ENCODE data around the gene SNRNP70. TPM values are rescaled to one million over a fixed set of nuclear protein-coding genes. Genes with fewer than 3 reads are reported as not detected.
"Not testable (repeated sequence)": the region's sequence is repeated elsewhere in the genome, so short reads cannot be mapped to it uniquely, and the experiment has no call there.

The SNRNP70 gene, protein sequence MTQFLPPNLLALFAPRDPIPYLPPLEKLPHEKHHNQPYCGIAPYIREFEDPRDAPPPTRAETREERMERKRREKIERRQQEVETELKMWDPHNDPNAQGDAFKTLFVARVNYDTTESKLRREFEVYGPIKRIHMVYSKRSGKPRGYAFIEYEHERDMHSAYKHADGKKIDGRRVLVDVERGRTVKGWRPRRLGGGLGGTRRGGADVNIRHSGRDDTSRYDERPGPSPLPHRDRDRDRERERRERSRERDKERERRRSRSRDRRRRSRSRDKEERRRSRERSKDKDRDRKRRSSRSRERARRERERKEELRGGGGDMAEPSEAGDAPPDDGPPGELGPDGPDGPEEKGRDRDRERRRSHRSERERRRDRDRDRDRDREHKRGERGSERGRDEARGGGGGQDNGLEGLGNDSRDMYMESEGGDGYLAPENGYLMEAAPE
- 193 TPM for polyA plus RNA-seq (2013)

- Histone ChIP-seq H3K4me1 (ENCODE audit: control extremely low read depth in 1 of 4, control insufficient read depth in 4 of 4, insufficient read depth in 4 of 4, low read length in 3 of 4) (peaks cover 0 to 23% (median 20%) of the 10 kb centered on the region in 4 experiments), H3K27ac (ENCODE audit: insufficient read depth in 1 of 2, low read depth in 1 of 2, low read length in 2 of 2, poor library complexity in 1 of 2, severe bottlenecking in 2 of 2) (peak within 1 kb of the TSS; percentile 78 to 93), H3K36me3 (ENCODE audit: control insufficient read depth in 4 of 4, insufficient read depth in 4 of 4, low read length in 3 of 4) (peaks cover 4 to 26% (median 20%) of the 10 kb centered on the region in 4 experiments), H3K27me3 (replicated peaks in 2 of 5; ENCODE audit: control insufficient read depth in 4 of 5, insufficient read depth in 5 of 5, low read length in 4 of 5) (no peaks in the 10 kb centered on the region), H3K9me3 (ENCODE audit: control extremely low read depth in 1 of 5, control insufficient read depth in 4 of 5, insufficient read depth in 2 of 5, low read depth in 1 of 5, low read length in 4 of 5) (no peaks in the 10 kb centered on the region), H3K4me3 (ENCODE audit: control insufficient read depth in 1 of 7, extremely low read depth in 1 of 7, insufficient read depth in 4 of 7, low read depth in 2 of 7, low read length in 6 of 7) (peak within 1 kb of the TSS; percentile 82 to 99 (median 93))
- peak; percentile 100 for DNase-seq
- ChIA-PET CTCF (no interaction called here), POLR2A (interaction anchor here (0.5 kb wide), 1 partner anchor 32 kb away, joined by 4 read pairs; no protein-coding TSS in a partner anchor)
- under 1% methylated on average over 77 of the region's 89 CpGs for WGBS (ENCODE audit: insufficient coverage)
Measured at GRCh38 chr19:49085020-49085867, at the start of gene SNRNP70. TSS of gene SNRNP70 (plus strand) at chr19:49085451. CDS start at chr19:49086415, 964 bp downstream.

GRCh38 chr19:49036815-49037214 is 48.4 kb upstream of the SNRNP70 start, which contains the start of gene CGB1:
TSS of gene CGB1 (minus strand) at chr19:49036895. CDS start at chr19:49036711, 184 bp downstream.
- H3K4me1 ChIP-seq (ENCODE audit: control extremely low read depth in 1 of 4, control insufficient read depth in 4 of 4, insufficient read depth in 4 of 4, low read length in 3 of 4); CTCF ChIA-PET; POLR2A ChIA-PET; H3K4me3 ChIP-seq (ENCODE audit: control insufficient read depth in 1 of 7, extremely low read depth in 1 of 7, insufficient read depth in 4 of 7, low read depth in 2 of 7, low read length in 6 of 7); H3K9me3 ChIP-seq (ENCODE audit: control extremely low read depth in 1 of 5, control insufficient read depth in 4 of 5, insufficient read depth in 2 of 5, low read depth in 1 of 5, low read length in 4 of 5); H3K27me3 ChIP-seq (replicated peaks in 2 of 5; ENCODE audit: control insufficient read depth in 4 of 5, insufficient read depth in 5 of 5, low read length in 4 of 5); H3K36me3 ChIP-seq (ENCODE audit: control insufficient read depth in 4 of 4, insufficient read depth in 4 of 4, low read length in 3 of 4); H3K27ac ChIP-seq (ENCODE audit: insufficient read depth in 1 of 2, low read depth in 1 of 2, low read length in 2 of 2, poor library complexity in 1 of 2, severe bottlenecking in 2 of 2): not testable (repeated sequence)
- peak; percentile 22 to 40 (median 31) for DNase-seq
- 91% methylated on average over 5 of the region's 18 CpGs for WGBS (ENCODE audit: insufficient coverage)

DNA sequence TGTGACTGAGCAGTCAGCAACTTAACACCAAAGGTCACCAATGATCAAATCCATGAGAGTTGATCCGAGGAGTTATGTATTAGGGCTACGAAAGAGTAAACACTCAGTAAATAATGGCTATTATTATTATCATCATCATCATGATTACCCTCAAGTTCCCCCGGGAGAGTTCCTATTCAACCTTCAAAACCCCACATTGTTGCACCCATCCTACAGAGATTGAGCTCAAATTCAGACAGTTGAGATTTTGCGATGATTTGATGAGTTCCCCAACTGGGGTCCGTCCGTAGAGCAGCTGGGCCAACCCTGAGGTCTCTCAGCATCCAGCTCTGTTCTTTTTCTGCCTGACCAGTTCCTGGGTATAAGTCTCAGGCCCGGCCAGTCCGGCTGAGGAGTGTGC is 47.1 kb upstream of the SNRNP70 start:
- CTCF ChIA-PET; H3K27ac ChIP-seq (ENCODE audit: insufficient read depth in 1 of 2, low read depth in 1 of 2, low read length in 2 of 2, poor library complexity in 1 of 2, severe bottlenecking in 2 of 2); POLR2A ChIA-PET; DNase-seq; H3K4me3 ChIP-seq (ENCODE audit: control insufficient read depth in 1 of 7, extremely low read depth in 1 of 7, insufficient read depth in 4 of 7, low read depth in 2 of 7, low read length in 6 of 7); H3K36me3 ChIP-seq (ENCODE audit: control insufficient read depth in 4 of 4, insufficient read depth in 4 of 4, low read length in 3 of 4); H3K4me1 ChIP-seq (ENCODE audit: control extremely low read depth in 1 of 4, control insufficient read depth in 4 of 4, insufficient read depth in 4 of 4, low read length in 3 of 4); H3K27me3 ChIP-seq (replicated peaks in 2 of 5; ENCODE audit: control insufficient read depth in 4 of 5, insufficient read depth in 5 of 5, low read length in 4 of 5); H3K9me3 ChIP-seq (ENCODE audit: control extremely low read depth in 1 of 5, control insufficient read depth in 4 of 5, insufficient read depth in 2 of 5, low read depth in 1 of 5, low read length in 4 of 5): not testable (repeated sequence)
- no CpG with 5 or more reads among the region's 8 CpGs for WGBS (ENCODE audit: insufficient coverage)

GRCh38 chr19:49038557-49039276 is 46.5 kb upstream of the SNRNP70 start:
- H3K4me1 ChIP-seq (ENCODE audit: control extremely low read depth in 1 of 4, control insufficient read depth in 4 of 4, insufficient read depth in 4 of 4, low read length in 3 of 4); H3K27ac ChIP-seq (ENCODE audit: insufficient read depth in 1 of 2, low read depth in 1 of 2, low read length in 2 of 2, poor library complexity in 1 of 2, severe bottlenecking in 2 of 2); H3K27me3 ChIP-seq (replicated peaks in 2 of 5; ENCODE audit: control insufficient read depth in 4 of 5, insufficient read depth in 5 of 5, low read length in 4 of 5); CTCF ChIA-PET; POLR2A ChIA-PET; DNase-seq; H3K9me3 ChIP-seq (ENCODE audit: control extremely low read depth in 1 of 5, control insufficient read depth in 4 of 5, insufficient read depth in 2 of 5, low read depth in 1 of 5, low read length in 4 of 5); H3K36me3 ChIP-seq (ENCODE audit: control insufficient read depth in 4 of 4, insufficient read depth in 4 of 4, low read length in 3 of 4); H3K4me3 ChIP-seq (ENCODE audit: control insufficient read depth in 1 of 7, extremely low read depth in 1 of 7, insufficient read depth in 4 of 7, low read depth in 2 of 7, low read length in 6 of 7): not testable (repeated sequence)
- WGBS (ENCODE audit: insufficient coverage) = 95% methylated on average over 20 of the region's 26 CpGs

DNA sequence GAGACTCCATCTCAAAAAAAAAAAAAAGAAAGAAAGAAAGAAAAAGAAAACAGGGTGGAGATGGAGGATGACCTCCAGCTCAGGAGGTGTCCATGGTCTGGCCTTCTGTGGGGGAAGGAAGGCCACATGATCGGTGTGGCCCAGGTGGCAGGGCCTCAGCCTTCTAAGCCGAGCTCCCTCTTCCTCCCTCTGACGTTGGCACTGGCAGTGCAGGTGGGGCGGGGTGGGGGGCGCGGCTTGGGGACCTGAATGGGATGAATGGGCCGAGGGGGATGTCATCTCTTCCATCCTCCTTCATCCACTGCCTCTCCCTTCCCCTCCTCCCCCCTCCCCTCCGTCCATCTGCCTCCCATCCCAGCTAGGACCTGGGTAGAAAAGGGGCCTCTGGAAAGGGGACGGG is 45.5 kb upstream of the SNRNP70 start:
- H3K36me3 ChIP-seq (ENCODE audit: control insufficient read depth in 4 of 4, insufficient read depth in 4 of 4, low read length in 3 of 4); H3K27ac ChIP-seq (ENCODE audit: insufficient read depth in 1 of 2, low read depth in 1 of 2, low read length in 2 of 2, poor library complexity in 1 of 2, severe bottlenecking in 2 of 2); CTCF ChIA-PET; POLR2A ChIA-PET; DNase-seq; H3K4me1 ChIP-seq (ENCODE audit: control extremely low read depth in 1 of 4, control insufficient read depth in 4 of 4, insufficient read depth in 4 of 4, low read length in 3 of 4); H3K9me3 ChIP-seq (ENCODE audit: control extremely low read depth in 1 of 5, control insufficient read depth in 4 of 5, insufficient read depth in 2 of 5, low read depth in 1 of 5, low read length in 4 of 5); H3K27me3 ChIP-seq (replicated peaks in 2 of 5; ENCODE audit: control insufficient read depth in 4 of 5, insufficient read depth in 5 of 5, low read length in 4 of 5); H3K4me3 ChIP-seq (ENCODE audit: control insufficient read depth in 1 of 7, extremely low read depth in 1 of 7, insufficient read depth in 4 of 7, low read depth in 2 of 7, low read length in 6 of 7): not testable (repeated sequence)
- 70% methylated on average over 1 of the region's 9 CpGs for whole genome bisulfite sequencing (ENCODE audit: insufficient coverage)

- Histone ChIP-seq H3K36me3 (ENCODE audit: control insufficient read depth in 4 of 4, insufficient read depth in 4 of 4, low read length in 3 of 4) (no peaks in the 10 kb centered on the region), H3K4me3 (ENCODE audit: control insufficient read depth in 1 of 7, extremely low read depth in 1 of 7, insufficient read depth in 4 of 7, low read depth in 2 of 7, low read length in 6 of 7) (no peak overlapping the region), H3K27me3 (replicated peaks in 2 of 5; ENCODE audit: control insufficient read depth in 4 of 5, insufficient read depth in 5 of 5, low read length in 4 of 5) (no peaks in the 10 kb centered on the region), H3K9me3 (ENCODE audit: control extremely low read depth in 1 of 5, control insufficient read depth in 4 of 5, insufficient read depth in 2 of 5, low read depth in 1 of 5, low read length in 4 of 5) (no peaks in the 10 kb centered on the region), H3K4me1 (ENCODE audit: control extremely low read depth in 1 of 4, control insufficient read depth in 4 of 4, insufficient read depth in 4 of 4, low read length in 3 of 4) (no peaks in the 10 kb centered on the region), H3K27ac (ENCODE audit: insufficient read depth in 1 of 2, low read depth in 1 of 2, low read length in 2 of 2, poor library complexity in 1 of 2, severe bottlenecking in 2 of 2) (no peak overlapping the region)
- DNase-seq = no peak
- ChIA-PET CTCF (no interaction called here), POLR2A (no interaction called here)
- WGBS (ENCODE audit: insufficient coverage) = 94% methylated on average over 15 of the region's 17 CpGs
Measured at GRCh38 chr19:49042177-49042576, 43.1 kb upstream of the SNRNP70 start.

Data from common myeloid progenitor, CD34-positive (primary cell).